Kidney epithelial cell (primary cell): ENCODE results near the gene ATP5F1D. TPM values are rescaled to one million over a fixed set of nuclear protein-coding genes. Genes with fewer than 3 reads are reported as not detected.

Experiments used
- DNase-seq: peaks from one replicate; pipeline ENCODE4 v3.0.0-alpha.2; 2010; ENCODE audit warnings: low read depth
- H3K27me3 ChIP-seq: 2 replicates; pipeline ENCODE4 v1.6.0; 2011; ENCODE audit warnings: low read length; ENCODE audit not compliant: control insufficient read depth, insufficient read depth
- H3K36me3 ChIP-seq: 2 replicates; pipeline ENCODE4 v1.5.1; 2011; ENCODE audit warnings: low read length; ENCODE audit not compliant: control insufficient read depth, insufficient read depth
- H3K4me3 ChIP-seq: 2 replicates; pipeline ENCODE4 v1.5.1; 2011; ENCODE audit warnings: low read depth, mild to moderate bottlenecking, control low read depth, low read length
- total RNA-seq: library from RNA; depleted of rRNA; stranded (reverse); fragments of >200 nt; gene quantifications from 2 replicates; pipeline ENCODE4 v1.2.3, GENCODE V29; 2015
- TF ChIP-seq, protein P1 (sequence below): IDR thresholded peaks from 2 replicates; pipeline ENCODE4 v1.5.1; 2011; ENCODE audit warnings: mild to moderate bottlenecking, moderate library complexity, low read length, control low read depth, inconsistent platforms; ENCODE audit not compliant: insufficient read depth, poor library complexity, severe bottlenecking

The ATP5F1D gene
- total RNA-seq, 1 donor from 2014 or later, result 55.3 TPM

DNA sequence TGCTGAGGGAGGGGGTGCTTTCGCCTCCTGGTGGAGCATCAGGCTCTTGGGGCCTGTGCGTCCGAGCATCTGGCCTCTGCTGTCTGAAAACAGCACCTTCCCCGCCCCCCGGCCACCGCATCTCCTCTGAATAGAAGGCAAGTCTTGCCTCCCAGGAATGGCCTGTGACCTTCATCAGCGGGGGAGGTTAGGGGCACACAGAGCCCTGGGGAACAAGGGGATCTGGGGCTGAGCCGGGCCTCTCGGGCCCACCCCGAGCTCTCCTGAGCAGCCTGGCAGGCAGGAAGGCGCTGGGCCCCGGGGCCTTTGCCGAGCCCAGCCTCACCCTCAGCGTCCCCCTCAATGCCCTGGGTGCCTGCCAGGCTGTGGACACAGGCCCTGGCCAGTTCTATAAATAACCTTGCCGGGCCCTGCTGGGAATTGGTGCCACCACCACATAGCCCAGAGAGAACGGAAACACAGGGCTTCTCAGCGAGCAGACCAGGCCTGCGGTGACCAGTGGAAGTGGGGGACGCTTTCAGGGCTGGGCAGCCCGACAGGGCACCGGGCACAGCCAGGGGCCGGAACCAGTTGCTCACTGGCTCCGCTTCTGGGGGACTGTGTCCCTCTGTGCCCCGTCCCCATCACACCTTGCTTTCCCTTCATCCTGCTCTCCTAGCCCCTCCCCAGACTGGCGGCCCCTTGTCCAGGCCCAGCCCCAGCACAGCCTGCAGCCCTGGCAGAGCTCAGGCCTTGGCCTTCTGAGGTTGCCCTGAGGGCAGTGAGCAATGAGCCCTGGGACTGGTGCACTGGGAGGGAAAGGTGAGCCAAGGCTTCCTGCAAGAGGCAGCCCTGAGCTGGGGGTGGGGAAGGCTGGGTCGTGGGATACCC is 26.5 kb upstream of the ATP5F1D start:
- H3K4me3 ChIP-seq, result no peak overlapping the region
- TF ChIP-seq, protein P1, sequence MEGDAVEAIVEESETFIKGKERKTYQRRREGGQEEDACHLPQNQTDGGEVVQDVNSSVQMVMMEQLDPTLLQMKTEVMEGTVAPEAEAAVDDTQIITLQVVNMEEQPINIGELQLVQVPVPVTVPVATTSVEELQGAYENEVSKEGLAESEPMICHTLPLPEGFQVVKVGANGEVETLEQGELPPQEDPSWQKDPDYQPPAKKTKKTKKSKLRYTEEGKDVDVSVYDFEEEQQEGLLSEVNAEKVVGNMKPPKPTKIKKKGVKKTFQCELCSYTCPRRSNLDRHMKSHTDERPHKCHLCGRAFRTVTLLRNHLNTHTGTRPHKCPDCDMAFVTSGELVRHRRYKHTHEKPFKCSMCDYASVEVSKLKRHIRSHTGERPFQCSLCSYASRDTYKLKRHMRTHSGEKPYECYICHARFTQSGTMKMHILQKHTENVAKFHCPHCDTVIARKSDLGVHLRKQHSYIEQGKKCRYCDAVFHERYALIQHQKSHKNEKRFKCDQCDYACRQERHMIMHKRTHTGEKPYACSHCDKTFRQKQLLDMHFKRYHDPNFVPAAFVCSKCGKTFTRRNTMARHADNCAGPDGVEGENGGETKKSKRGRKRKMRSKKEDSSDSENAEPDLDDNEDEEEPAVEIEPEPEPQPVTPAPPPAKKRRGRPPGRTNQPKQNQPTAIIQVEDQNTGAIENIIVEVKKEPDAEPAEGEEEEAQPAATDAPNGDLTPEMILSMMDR, result no peak
- no peaks in the 10 kb centered on the region for H3K36me3 ChIP-seq
- no peak for DNase-seq
- H3K27me3 ChIP-seq, result no peaks in the 10 kb centered on the region

DNA sequence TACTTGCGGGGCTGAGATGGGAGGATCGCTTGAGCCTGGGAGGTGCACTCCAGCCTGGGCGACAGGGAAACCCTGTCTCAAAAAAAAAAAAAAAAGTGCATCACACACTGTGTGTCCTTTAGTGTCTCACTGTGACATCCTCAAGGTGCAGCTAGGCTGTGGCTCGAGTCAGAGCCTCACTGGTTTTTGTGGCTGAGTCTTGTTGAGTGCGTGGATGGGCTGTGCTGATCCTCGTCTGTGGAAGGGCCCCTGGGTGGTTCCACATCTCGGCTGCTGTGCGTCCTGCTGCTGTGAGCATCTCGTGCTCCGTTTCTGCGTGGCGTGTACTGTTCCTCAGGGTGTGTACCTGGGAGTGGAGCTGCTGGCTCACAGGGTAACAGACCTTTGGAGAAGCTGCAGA is 24.8 kb upstream of the ATP5F1D start:
- TF ChIP-seq, protein P1, result no peak
- Histone ChIP-seq H3K36me3 (no peaks in the 10 kb centered on the region), H3K4me3 (no peak overlapping the region), H3K27me3 (no peaks in the 10 kb centered on the region)
- DNase-seq, result no peak

DNA sequence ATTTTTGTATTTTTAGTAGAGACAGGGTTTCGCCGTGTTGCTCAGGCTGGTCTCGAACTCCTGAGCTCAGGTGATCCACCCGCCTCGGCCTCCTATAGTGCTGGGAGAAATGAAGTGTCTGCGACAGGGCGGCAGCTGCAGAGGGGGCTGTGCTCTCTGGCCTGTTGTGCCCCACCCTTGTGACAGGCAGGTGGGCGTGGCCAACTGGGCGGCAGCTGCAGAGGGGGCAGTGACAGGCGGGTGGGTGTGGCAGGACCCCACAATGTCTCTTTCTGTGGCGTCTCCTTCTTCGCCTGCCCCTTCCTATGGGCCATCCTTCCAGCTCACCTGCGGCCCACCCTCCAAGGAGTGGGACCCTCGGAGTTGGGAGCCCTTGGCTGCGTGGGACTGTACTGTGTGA is 24.2 kb upstream of the ATP5F1D start:
- H3K36me3 ChIP-seq, result no peaks in the 10 kb centered on the region
- TF ChIP-seq, protein P1, result no peak

DNA sequence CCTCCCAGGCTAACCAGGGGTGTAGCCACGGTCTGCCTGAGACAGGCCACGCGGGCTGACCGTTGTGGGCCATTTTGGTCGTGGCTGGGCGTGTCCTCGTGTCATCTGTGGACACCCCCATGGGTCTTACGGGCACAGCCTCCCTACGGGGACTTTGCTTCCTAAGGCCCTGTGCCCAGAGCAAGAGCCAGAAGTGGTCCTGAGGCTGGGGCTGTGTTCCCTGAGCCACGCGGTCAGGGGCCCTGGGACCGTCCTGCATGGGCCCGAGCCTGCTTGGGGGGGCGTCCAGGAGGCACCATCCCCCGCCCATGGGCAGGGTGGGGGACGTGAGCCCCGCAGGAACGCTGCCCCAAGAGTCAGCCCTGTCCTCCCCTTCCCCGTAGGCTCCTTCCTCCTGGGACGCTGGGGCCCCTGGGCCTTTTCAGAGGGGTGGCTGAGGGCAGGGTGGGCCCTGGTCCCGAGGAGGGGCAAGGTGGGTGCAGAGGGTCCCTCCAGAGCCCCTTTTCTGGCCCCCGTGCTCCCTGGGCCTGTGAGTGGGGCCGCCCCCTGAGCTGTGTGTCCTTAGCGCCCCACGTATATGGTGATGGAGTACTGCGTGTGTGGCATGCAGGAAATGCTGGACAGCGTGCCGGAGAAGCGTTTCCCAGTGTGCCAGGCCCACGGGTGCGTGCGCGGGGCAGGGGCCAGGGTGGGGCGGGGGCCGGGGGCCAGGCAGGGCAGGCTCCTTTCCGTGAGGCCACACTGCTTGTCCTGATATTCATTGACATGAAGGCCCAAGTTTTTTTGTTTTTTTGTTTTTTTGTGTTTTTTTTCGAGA is 22.6 kb upstream of the ATP5F1D start:
- Histone ChIP-seq H3K36me3 (no peaks in the 10 kb centered on the region), H3K27me3 (no peaks in the 10 kb centered on the region), H3K4me3 (no peak overlapping the region)
- DNase-seq, result no peak
- TF ChIP-seq, protein P1, result no peak

More for the DNA sequence above, 24.2 kb upstream of the ATP5F1D start:
- DNase-seq, result no peak
- no peak overlapping the region for H3K4me3 ChIP-seq
- H3K27me3 ChIP-seq, result no peaks in the 10 kb centered on the region

DNA sequence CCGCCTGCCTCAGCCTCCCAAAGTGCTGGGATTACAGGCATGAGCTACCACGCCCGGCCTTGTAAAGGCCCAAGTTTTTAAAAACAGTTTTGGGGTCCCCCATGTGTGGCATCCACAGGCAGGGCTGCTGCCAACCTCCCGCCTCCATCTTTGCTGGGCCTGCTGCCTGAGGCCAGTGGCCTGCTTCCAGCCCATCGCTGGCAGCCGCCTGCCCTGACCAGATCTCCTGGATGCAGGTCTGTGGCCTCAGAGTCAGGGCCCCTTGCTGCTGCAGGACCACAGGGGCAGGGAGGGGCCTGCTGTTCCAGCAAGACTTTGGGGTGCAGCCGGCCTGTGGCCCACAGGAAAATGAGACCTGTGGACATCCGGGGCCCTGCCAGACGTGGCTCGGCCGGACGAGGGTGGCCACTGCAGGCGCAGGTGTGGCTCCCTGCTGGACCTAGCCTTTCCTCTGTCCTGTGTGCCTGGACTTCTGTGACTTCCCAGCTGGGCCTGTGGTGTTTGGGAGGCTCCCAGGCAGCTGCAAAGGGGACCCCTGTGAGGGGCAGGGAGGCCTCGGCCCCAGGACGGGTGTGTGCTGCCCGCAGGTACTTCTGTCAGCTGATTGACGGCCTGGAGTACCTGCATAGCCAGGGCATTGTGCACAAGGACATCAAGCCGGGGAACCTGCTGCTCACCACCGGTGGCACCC is 21.6 kb upstream of the ATP5F1D start:
- DNase-seq, result no peak
- TF ChIP-seq, protein P1, result no peak
- H3K27me3 ChIP-seq, result no peaks in the 10 kb centered on the region
- H3K4me3 ChIP-seq, result no peak overlapping the region
- H3K36me3 ChIP-seq, result no peaks in the 10 kb centered on the region
